HG02588 (cell line): ENCODE results near the gene TRIM7.

Experiments
- ATAC-seq: cut with Tn5 transposase; IDR thresholded peaks from one replicate; pipeline ENCODE4 v1.9.1; 2021; ENCODE audit warnings: mild to moderate bottlenecking, moderate library complexity; ENCODE audit not compliant: unreplicated experiment

The TRIM7 gene

DNA sequence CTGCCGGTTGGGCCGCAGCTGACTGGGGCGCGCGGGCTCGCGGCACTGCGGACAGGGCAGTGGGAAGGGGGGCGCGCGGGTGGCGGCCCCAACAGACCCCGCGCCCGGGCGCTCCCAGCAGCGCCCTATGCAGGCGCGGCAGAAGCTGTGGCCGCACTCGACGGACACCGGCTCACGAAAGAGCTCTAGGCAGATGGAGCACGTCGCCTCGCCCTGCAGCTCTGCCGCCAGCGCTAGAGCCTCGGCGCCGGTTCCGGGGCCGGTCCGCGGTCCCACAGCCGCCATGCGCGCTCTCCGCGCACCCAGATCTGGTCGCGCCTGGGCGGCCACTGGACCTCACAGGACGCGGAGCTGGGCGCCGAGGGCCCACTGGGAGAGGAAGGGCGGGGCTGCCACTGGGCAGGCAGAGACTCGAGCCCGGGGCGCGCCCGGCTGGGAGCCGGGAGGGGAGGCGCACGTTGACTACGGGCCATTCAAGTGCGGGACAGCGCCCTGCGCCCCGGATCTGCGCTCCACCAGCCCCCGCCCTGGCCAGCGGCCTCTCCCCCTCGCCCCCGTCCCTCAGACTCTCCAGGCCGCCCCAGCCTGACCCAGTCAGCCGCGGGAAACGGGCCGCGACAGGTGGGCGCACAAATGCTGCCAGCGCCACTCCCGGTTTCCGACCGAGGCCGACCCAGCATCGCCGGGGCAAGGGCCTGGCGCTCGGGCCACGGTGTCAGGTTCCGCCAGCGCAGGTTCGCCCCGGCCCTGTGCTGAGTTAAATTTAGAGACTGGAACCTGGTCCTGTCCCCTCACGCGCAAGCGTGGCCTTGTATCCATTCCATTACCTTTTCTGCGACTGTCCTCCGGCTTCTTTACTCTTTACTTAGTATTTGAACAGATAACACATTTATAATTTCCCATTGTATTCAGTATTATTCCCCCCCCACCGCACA is at the start of gene TRIM7:
Gene TRIM7, minus strand, starts transcription at position 371 of the 935 bp plus-strand sequence. Its CDS starts 86 bp downstream, at position 285.
- no peak for ATAC-seq

DNA sequence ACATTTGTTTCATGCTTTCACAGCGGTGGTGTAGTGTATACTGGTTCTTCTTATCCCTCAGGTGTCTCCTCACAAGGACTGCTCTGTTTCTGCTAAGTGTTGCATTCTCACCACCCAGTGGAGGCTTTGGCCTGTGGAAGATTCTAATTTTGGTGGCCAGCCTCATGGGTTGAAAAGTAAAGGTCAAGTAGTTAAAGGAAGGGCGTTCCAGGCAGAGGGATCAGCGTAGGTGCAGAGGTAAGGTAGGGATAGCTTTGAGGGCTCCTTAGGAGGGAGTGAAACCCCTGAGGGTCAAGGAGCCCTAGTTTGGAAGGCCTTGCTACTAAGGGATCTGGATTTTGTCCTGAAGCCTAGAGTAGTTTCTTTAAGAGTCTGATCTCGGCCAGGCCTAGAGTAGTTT is 43.3 kb upstream of the TRIM7 start:
- no peak for ATAC-seq

DNA sequence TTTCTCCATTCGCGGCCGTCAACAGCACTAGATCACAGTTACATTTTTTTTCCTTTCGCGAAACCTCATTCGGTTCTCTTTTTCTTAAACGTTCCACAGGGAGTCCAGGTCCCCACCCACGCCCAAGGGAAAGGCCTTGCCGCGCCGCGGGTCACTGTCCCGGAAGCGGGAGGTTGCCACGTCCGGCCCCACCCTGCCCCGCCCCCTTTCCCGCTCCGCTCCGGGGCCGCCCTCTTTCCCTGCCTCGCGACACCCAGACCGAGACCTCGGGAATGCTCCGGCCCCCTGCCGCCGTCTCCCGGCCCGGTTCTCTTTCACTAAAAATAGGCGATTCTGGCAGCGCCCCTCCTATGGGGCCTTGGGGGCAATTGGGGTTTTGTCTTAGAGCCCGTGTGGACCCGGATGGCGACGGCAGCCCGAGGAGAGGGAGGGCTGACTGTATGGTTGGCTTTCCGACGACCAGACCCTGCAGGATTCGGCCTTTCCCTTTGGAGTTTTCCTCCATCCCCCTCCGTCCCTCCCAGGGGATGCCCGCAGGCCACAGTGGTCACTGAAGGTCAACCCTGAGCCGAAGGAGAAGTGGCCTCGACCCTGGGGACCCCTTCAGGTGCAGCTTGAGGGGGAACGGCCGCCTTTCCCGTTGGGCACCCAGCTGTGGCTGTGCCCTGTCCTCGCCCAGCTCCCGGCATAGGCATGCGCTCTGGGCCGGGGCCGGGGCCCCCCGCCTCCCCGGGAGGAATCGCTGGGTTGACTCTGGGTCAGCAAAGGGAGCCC is 41.5 kb upstream of the TRIM7 start:
- peak; percentile 42 for ATAC-seq

DNA sequence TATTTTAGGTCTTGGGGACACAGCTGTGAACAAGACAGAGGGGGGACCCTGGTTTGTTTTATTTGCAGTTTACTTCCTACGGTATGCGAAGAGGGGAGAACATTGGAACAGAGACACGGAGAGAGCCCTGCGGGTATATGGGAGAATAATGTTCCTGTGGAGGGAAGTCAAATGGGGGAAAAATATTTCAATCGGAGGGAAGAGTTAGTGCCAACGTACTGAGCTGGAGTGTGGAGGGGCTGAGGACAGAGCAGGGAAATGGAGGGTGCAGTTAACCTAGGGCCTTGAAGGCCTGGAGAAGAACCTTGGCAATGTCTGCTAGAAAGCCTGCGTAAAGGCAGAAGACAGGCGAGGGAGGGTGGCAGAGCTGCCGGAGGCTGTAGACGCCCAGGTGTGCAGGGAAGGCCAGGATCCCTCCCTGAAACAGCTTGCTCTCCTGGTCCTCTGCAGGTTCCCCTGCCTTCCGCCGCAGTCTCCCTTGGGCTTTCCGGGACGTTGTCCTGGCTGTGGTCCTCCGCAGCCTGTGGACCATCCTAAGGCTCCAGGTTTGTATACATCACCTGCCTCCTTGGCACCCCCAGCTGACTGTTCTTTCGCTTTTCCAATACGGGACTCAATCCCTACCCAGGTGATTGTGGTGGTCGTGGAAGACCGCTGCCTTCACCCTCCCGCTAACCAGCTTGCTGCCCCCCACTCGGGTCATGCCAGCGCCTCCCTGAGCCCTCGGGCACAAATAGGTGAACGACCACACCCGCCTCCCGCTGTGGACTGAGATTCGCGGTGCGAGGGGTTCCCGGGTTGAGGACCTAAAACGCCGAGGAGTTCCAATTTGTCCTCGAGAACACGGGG is 40.7 kb upstream of the TRIM7 start:
- peak; percentile 1 for ATAC-seq

DNA sequence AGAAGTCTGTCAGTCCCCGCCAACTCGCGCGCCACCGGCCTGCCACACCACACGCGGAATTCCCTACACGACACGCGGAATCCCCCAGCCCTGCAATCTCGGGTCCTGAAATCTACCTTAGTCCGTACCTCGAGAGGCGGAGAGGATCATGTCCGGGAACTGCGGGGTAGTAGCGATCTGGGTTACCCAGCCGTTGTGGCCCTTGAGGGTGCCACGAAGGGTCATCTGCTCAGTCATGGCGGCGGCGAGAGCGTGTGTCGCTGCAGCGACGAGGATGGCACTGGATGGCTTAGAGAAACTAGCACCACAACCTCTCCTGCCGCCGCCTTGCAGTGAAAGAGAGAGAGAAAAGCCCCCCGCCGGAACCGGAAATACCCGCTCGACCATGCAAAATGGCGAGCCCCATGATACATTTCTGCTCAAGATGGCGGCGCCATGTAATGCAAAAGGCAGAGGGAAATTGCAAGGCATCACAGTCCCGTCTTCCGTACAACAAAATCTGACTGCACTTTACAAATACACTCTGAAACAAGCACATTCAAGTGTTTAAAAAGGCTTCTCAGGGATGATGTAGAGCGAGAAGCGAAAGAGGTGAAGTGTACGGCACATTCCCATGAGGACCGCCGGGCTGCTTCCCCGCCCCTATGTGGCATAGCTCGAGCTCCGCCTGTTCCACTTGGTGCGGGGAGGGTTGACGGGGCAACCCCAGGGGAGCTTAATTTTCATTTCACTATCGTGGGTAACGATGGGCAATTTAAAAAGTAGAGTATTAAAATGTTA is 38.8 kb upstream of the TRIM7 start, which contains the start of gene RACK1:
Gene RACK1, minus strand, starts transcription at position 343 of the 780 bp plus-strand sequence. Its CDS starts 106 bp downstream, at position 237.
- ATAC-seq: peak; percentile 54

DNA sequence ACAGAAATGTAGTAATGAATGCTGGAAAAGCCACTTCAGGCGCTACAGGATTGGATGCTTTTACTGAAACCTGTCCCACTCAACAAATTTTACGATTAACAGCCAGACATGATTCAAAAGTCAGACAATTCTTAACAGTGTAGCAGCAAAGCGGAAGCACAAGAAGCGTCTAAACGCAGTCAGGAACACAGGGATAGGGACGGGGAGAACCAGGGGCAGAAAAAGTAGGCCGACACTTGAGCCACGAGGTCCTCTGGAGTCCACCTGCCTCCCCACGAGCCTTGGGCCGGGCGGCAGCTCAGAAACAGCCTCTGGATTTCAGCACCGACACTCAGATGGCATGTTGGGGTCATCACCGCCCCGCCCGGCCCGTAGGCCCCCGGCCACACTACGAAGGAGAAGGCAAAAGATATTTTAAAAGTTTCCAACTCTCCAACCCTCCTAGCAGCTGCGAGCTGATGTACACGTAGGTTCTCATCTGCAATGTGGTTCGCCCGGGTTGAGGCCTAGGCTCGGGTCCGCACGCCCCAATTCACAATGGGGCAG is 38.1 kb upstream of the TRIM7 start:
- no peak for ATAC-seq

DNA sequence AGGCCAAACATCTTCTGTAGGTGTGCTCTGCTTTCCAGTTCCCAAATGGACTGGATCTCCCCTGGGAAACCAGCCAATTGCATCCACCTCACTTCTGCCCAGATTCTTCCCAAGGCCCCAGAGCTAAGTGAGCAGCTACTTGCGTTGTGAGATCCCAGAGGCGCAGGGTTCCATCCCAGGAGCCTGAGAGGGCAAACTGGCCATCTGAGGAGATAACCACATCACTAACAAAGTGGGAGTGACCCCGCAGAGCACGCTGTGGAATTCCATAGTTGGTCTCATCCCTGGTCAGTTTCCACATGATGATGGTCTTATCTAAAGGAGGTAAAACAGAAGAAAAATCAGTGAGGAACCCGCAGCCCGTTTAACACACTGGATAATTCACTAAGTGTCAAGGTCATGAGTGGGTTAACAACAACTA is 37.0 kb upstream of the TRIM7 start:
- no peak for ATAC-seq

DNA sequence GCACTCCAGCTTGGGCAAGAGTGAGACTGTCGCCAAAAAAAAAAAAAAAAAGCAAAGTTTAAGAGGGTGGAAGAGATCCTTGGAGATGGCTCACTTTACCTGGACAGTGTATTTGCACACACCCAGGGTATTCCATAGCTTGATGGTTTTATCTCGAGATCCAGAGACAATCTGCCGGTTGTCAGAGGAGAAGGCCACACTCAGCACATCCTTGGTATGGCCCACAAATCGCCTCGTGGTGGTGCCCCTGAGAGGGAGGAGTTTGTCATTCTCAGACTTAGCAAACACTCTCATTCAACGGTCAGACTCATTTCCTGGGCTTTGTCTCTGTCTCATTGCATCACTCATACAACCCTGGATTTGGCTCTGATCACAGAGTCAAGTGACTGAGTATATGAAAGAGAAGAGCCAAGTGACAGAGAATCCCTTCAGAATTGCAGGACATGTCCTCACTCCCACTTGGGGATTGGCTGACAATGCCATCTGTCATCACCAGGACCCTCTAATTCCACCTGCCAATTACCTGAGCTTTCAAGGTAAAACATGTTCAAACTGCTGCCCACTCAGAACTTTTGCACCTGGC is 36.5 kb upstream of the TRIM7 start:
- ATAC-seq: no peak

DNA sequence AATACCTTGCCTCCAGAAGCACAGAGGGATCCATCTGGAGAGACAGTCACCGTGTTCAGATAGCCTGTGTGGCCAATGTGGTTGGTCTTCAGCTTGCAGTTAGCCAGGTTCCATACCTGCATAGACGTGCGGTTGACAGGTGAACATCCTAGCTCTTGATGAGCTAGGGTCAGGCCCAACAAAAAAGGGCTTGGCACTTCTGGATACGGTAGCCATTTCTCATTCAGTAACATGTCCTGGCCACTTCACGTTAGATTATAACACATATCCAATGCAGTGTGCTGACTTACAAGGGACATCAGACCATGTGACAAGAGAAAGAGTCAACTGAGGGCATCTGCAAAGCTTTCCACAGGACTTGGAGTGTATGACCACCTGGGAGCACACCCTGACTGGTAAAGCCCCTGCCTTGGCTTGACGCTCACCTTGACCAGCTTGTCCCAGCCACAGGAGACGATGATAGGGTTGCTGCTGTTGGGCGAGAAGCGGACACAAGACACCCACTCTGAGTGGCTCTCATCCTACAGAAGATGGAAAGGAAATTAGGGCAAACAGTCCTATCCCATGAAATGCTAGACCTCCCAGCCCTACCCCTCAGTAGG is 34.2 kb upstream of the TRIM7 start:
- no peak for ATAC-seq

DNA sequence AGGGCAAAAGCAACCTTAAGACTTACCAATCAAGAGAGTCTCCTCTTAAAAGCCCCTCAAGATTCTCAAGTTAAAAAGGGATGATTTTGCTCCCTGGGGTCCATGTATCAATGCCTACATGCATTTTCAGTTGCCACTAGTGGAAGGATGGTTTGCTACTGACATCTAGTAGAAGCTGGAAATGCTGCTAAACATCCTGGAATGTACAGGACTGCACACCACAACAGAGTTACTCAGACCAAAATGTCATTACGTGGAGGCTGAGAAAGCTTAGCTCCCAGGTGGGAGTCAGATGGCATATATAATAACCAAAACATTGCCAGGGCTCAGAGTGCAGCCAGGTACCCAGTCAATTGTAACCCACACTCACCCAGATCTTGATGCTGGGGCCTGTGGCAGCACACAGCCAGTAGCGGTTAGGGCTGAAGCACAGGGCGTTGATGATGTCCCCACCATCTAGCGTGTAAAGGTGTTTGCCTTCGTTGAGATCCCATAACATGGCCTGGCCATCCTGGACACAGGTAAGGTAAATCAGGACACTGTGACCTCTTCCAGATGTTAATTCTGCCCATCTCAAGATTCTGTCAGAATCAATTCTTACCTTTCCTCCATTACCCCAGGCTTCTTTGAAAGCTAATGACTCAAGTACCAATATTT is 32.9 kb upstream of the TRIM7 start:
- no peak for ATAC-seq

DNA sequence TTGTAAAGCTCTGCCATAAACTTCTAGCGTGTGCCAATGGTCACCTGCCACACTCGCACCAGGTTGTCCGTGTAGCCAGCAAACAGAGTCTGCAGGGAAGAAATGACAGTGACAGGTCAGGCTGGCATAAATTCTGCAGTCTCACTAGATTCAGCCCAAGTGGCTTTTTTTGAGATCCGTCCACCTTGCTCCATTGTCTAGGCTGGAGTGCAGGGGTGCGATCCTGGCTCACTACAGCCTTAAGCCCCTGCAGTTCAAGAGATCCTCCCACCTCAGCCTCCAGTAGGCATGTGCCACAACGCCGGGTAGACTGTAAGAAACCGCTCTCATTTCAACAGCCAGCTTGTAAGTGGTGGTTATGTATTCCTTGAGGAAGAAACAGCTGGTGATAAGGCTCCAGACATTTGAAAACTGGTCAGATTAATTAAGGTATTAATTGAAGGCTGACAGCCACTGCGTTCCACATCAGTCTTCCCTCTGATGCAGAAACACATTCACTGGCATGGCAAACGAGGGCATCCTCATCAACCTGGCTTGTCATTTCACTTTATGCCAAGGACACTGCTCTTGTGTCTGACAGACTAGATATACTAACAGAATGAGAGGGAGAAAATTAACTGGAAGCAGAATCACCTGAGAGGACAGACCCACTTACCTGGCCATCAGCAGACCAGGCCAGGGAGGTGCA is 32.1 kb upstream of the TRIM7 start:
- no peak for ATAC-seq

DNA sequence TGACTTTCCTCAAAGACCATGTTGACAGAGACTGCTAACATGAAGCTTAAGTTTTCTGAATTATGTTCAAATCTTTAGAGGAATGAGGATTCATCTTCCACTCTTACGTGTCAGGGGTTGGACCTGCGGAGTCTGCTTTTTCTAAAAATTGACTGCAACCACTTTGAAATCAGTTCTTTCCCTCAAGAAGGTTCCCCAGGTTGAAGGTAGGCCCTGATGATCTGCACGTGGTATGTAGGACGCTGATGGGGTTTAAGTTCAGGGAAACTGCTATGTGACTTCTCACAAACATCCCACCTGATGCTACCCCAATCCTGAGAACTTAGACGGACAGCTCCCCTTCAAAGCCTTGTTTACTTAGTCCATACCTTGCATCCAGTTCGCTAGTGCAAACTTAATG is 31.5 kb upstream of the TRIM7 start:
- no peak for ATAC-seq

DNA sequence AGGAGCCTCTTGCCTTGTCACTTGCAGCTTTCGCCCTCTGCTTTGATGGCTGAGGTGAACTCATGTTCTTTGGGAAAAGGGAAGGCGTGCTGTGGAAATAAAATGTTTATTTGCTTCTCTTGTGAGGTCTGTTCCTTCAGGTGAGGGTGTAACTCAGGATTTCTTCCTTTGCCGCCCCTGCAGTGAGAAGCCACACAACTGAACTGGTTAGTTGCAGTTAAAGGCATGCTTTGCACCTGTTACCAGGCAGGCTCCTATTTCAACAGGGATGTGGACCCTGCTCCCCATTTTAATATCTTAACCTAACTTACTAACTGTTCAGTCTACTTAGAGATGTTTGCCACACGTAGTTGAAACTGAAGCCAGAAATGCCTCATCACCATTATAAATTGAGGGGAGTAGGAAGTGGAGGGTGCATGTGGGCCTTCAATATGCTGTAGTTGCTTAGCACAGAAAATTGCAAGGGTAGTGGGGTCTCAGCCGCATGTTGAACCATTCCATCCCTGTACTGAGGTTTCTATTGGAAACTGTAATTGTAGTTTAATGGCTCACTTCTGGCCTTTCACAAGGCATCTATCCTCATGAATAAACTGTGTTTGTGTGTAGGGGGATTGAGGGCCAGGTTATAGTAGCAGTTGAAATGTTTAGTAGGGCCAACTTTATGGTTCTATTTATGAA is 30.8 kb upstream of the TRIM7 start:
- ATAC-seq: no peak

DNA sequence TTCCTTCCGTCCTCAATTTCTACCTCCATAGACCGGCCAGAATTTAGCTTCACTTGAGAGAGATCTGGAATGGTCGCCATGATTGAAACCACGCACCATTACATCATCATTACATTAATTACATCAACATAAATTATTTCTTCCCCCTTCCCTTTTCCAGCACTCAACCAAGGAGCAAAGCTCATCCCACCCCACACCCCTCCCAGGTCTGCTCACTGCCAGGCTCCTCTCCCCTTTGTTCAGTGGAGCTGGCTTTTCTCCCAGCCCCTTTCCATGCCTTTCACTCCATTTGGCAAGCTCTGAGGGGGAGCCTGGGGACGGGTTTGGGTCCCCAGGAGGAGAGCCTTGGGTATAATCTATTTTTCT is 30.3 kb upstream of the TRIM7 start:
- ATAC-seq: no peak

DNA sequence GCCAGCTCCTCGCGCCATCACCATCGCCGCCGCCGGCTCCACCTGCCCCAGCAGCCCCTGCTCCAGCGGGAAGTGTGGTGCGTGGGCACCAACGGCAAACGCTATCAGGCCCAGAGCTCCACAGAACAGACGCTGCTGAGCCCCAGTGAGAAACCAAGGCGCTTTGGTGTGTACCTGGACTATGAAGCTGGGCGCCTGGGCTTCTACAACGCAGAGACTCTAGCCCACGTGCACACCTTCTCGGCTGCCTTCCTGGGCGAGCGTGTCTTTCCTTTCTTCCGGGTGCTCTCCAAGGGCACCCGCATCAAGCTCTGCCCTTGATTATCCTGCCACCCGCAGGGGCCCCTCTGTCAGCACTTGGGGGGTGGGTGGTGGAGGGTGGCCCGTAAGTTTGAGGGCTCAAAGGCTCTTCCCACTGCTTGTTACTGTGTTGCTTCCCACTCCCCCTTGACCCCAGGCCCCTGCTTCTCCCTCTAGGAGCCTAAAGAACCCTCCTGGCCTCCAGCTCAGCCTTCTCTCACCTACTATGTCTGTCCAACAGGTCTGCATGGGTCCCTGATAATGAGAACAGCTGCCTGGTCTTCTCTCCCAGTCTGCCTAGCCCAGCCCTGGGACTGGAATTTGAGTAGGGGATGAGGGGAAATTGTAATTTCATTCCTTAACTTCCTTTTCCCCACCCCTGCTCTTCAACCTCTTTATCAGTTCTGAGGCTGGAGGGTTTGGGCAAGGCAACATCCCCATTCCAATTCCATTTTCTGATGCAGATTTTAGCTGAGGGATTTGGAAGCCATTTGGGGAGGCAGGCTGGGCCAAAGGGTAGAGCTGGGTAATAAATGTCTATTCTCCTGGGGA is 29.7 kb upstream of the TRIM7 start:
- no peak for ATAC-seq

DNA sequence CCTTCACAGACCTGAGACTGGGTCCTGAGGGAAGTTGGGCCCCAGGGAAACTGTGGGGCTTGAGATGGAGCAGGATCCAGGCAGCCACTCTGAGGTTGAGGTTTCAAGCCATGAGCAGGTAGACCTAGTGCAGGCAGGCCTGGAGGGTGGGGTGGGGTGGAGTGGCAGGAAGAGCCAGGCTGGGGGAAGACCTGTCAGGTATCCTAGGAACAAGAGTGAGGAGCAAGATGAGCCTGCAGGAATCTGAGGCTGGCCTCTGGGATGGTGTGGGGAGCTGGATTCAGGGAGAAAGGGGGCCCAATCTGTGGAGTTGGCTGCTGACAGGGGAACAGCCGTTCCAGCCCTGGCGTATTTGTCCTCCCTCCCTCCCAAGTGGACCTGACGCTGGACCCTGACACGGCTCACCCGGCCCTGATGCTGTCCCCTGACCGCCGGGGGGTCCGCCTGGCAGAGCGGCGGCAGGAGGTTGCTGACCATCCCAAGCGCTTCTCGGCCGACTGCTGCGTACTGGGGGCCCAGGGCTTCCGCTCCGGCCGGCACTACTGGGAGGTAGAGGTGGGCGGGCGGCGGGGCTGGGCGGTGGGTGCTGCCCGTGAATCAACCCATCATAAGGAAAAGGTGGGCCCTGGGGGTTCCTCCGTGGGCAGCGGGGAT is 28.9 kb upstream of the TRIM7 start:
- ATAC-seq: no peak
